ENCODE data around the gene ROR2.

DNA sequence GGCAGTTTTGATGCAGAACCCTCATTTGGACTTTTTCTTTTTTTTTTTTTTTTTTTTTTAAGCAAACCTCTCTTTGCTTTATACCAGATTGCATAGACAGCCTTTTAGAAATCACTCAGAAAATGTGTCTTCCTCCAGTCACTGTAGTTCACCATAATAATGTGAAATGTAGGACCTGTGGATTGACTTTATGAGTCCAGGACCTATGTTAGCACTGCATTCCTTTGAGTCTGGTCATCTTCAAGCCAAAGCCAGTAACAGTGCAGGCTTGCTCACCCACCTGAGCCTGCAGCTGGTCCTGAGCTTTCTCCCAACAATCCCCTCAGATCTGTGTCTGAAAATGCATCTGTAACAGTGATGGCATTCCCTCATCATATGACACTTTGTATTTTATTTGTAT is 415.7 kb downstream of the ROR2 start:
- TF ChIP-seq RAD21 (IDR thresholded peaks at IDR 0.05; ENCODE audit: low read depth), result no peak
- no peak for TF ChIP-seq CREB1 (IDR thresholded peaks at IDR 0.05; ENCODE audit: low read depth)
- TF ChIP-seq EP300 (IDR thresholded peaks at IDR 0.05; ENCODE audit: borderline replicate concordance), result no peak
- TF ChIP-seq TAF1 (IDR thresholded peaks at IDR 0.05; ENCODE audit: low read depth), result no peak
- no peak for TF ChIP-seq CEBPB (IDR thresholded peaks at IDR 0.05)

Measured in Ishikawa (cell line).